GM21515 (cell line): ENCODE data around the gene PEAK3.

ENCODE experiments used
- ATAC-seq: cut with Tn5 transposase; IDR thresholded peaks from one replicate; pipeline ENCODE4 v1.9.1; 2021; ENCODE audit not compliant: unreplicated experiment

Gene PEAK3

GRCh38 chr19:2239771-2240770 lies 41.9 kb downstream of the PEAK3 start:
- ATAC-seq, result no peak

DNA sequence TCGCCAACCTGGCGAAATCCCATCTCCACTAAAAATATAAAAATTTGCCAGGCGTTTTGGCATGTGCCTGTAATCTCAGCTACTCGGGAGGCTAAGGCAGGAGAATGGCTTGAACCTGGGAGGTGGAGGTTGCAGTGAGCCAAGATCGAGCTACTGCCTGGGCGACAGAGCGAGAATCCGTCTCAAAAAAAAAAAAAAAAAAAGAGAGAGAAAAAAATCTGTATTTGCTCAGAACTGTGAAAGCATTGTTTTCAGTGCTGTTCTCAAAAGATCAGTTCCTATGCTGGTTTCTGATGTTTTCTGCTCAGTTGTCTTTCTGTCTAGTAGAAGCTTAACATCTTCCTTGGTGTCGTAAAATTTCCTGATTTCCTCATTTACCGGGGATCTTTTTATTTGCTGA lies 42.8 kb downstream of the PEAK3 start:
- ATAC-seq, result no peak

GRCh38 chr19:2237869-2238153 lies 44.2 kb downstream of the PEAK3 start:
- no peak for ATAC-seq

DNA sequence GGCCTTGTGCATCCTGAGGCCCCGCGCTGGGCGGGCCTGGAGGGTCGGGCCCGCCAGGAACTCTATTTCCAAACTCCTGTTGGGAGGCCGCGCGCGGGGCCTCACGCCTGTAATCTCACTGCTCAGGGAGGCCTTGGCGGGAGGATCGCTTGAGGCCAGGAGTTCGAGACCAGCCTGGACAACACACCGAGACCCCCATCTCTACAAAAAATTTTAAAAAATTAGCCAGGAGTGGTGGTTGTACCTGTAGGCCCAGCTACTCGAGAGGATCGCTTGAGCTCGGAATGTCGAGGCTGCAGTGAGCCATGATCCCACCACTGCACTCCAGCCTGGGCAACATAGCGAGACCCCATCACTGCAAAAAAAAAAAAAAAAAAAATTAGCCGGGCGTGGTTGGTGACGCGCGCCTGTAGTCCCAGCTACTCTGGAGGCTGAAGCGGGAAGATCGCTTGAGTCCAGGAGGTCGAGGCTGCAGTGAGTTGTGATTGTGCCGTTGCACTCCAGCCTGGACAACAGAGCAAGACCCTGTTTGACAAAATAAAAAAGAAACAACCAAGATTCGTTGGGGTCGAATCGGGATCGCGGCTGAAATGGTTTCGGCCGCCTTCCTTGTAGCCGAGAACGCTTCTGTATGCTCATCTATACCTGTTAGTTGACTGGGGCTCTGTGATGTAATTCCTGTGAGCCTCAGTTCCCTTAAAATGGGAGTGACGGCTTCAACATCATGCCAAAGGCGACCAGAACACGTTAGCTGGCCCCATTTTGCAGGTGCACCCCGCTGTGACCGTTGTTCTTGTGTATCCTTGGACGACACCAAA lies 44.7 kb downstream of the PEAK3 start:
- ATAC-seq, result no peak

GRCh38 chr19:2236314-2237050 lies 45.5 kb downstream of the PEAK3 start, which contains the start of the genes PLEKHJ1 and SF3A2:
TSS of gene PLEKHJ1 (minus strand) at chr19:2236329. CDS start at chr19:2236248, 81 bp downstream.
TSS of gene SF3A2 (plus strand) at chr19:2236824. CDS start at chr19:2243419, 6,595 bp downstream.
- peak; percentile 63 for ATAC-seq

- ATAC-seq, result peak; percentile 15
Observed at GRCh38 chr19:2236064-2236313, 46.0 kb downstream of the PEAK3 start.

- peak; percentile 8 for ATAC-seq
Observed at GRCh38 chr19:2235381-2236063, 46.5 kb downstream of the PEAK3 start.

DNA sequence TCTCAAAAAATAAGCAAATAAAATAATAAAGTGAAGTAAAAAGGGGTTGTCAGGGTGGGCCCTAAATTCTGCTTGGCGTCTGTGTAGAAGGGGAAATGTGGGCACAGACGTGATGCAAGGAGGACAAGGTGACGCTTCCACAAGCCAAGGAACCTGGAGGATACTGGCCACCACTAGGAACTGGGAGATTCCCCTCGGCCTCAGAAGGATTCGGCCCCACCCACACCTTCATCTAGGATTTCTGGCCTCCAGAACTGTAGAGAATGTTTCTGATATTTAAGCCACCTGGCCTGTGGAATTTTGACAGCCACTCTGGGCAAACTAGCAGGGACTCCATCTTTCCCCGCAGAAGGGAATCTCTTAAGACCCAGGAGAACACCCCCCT lies 47.0 kb downstream of the PEAK3 start:
- ATAC-seq, result no peak

DNA sequence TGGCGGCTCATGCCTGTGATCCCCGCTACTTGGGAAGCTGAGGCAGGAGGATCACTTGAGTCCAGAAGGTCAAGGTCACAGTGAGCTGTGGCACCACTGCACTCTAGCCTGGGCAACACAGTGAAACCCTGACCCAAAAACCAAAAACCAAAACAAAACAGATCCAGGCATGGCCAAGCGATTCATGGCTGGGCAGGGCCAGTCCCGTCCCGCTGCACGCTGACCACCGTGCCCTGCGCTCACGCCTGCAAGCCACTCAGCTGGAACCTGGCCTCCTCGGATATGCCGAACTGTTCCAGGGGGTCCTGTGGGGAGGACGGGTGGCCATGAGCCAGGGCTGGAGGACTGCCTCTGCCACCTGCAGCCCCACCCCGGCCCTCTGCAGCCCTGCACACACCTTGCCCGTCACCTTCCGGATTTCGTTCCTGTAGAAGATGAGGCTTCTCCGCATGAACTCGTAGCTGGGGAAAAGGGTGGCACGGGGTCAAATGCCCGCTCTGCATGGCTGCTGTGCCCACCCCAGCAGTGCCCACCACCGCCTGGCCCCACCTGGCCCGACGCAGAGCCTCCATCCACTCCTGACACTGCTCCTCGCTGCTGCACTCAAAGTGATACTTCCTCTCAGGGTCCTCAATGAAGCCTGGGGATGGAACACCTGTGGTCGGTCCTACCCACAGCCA lies 48.2 kb downstream of the PEAK3 start:
- ATAC-seq, result no peak

DNA sequence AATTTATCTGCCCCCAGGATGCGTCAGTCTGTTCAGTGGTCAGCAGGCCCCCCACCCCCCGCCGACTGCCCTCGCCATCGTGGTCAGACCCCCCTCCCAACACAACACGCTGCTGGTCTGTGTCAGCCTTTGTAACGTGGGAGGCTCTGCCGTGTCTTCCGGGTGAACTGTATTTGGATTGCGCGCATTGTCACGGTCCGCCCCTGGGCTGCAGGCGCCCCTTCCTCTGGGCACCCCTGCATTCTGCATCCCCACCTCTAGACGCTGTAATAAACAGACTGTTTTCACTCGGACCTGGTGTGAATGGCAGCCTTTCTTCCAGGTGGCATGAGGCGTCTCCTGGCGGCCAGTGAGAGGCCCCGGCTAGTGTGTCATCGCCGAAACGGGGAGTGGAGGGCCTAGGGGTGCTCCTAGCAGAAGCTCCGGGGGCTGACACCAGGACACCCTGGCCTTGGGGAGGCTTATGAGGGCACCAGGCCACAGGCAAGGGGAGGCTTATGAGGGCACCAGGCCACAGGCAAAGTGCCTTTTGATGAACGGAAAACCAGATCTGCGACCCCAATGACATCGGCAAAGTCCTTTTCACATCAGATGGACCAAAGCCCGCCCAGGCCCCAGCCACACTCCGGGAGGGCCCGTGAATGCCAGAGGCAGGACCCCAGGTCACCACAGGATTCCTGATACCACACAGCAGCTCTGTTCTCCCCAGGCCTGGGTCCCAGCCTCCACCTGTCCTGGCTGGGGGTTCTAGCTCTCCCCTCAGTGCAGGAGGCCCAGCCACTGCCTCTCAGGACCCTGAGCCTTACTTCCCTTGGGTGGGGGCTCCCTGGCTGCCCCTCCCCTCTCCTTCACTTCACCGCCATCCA lies 49.5 kb downstream of the PEAK3 start:
- no peak for ATAC-seq

DNA sequence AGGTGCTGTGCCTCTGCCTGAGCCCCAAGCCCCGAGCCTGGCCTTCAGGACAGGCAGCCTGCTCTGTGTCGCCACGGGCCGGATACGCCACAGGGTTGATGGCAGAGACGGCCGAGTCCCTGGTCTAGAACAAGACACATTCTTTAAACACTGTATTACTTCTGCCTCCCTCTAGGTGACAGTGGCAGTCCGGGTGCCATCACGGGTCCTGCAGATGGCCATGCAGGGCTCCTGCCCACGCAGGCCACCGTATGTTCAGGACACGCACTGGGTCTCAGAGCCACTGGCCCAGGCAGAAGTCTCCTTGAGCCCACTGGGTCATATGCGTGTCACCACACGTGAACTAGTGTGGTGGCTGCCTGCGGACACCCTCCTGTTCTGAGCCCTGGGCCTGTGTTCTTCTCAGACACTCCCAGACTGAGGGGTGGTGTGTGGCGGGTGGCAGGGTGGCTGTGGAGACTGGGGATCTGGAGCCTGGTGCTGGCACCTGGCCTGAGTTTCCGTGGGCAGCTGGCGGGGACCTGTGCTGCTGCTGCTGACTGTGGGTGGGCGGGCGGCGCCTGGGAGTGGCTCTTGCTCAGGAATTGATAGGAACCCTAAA lies 50.3 kb downstream of the PEAK3 start:
- ATAC-seq, result no peak

DNA sequence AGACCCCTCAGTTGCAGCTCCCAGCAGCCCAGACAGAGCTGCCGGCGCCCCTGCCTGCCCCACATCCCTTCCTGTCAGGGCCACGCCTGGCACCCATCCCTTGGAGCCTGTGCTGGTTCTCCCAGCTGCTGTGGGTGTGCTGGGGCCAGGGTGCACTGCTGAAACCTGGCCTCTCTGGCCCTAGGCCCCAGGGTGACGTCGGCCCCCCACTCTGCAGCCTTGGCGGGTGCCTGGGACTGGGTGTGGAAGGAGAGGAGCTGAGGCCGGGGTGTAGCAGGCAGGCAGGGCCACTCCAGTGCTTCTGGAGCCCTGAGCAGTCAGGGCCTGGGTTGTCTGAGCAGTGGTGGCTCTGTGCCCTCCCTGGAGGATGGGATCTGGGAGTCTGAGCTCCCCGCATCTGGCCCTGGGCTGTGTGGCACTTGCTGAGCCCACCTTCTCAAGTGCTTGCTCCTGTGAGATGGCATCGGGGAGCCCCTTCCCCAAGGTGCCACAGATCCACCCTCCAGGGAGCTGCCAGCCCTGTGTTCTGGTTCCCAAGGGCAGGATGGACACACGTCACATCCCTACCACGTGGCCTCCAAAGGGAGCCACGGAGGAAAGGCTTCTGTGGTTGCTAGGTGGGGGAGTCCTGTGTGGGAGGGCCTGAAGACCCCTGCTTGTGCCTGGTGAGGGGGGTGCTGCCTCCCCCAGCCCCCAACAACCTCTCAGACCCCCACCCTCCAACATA lies 51.0 kb downstream of the PEAK3 start:
- ATAC-seq, result no peak

- ATAC-seq, result no peak
Observed at GRCh38 chr19:2230033-2230531, 51.9 kb downstream of the PEAK3 start.

DNA sequence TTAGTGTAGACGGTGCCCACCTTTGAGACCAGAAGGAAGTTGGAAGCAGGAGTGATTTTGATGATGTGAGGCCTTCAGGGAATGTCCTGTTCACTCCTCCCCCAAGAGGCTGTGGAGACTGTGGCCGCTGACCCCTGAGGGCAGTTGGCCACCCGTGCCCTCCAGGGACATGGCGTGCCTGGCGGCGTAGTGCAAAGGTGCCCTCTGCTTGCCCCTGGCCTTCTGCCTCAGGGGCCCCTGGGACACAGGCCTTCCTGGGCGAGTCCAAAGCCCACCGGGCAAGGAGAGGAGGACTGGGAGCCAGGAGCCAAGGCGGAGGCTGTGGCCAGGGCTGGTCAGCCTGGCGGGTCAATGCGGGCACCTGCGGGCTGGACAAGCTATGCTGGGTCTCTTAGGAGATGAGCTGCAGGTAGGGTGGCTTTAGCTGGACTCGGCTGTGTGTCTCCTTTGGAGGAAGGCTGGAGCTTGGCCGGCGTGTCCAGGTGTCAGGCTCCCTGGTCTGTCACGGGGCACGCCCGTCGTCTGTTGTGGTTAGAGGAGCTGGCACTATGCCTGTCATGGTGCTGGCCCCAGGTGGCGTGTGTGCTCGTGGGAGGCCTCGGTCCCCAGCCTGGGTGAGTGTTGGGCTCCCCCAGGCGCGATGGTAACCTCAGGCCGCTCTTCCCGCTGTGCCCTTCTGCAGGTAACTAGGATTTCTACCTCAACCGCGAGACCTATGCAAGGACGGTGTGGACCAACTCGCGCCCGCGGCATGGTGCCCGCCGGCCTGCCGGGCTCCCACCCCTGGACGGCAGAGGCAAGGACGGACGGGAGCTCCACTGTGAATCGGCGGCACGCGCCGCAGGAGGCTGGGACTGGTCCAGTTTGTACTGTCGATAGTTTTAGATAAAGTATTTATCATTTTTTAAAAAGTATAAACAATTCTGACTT lies 52.6 kb downstream of the PEAK3 start:
- no peak for ATAC-seq

DNA sequence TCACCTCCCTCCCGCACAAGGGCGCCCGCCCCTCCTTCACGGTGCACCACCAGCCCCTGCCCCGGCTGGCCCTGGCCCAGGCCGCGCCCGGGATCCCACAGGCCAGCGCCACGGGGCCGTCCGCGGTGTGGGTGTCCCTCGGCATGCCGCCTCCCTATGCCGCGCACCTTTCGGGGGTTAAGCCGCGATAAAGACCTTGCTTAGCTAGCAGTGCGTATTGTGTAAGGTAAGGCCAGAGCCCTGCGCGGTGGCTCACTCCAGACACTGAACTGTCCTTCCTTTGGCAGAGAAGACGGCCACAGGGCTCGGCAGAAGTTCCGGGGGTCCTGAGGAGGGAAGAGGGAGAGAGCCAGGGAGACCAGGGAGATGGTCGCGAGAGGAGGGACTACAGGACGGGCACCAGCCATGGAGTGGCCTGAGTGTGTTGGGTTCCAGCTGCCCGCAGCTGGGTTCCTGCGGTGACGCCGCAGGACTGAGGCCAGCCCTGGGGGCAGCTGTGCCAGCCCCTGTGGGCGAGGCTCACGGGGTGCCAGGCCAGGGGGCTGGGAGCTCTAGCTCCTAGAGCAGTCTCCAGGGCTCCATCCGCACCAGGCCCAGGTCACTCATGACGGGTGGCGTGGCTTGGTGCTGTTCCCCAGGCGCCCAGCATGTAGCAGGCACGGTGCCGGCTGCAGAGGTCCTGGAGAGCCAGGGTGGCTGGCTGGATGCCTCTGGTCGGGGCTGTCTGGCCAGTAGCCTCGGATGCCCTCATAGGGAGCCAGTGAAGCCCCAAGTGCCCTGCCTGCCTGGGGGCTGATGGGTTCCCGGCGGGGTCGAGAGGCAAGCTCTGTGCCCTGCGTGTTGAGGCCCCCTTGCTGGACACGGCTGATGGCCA lies 53.6 kb downstream of the PEAK3 start:
- no peak for ATAC-seq
